K562 treated with DMSO at 1 percent for 48 hours (cell line): ENCODE results near the gene ABCA8. TPM values are rescaled to one million over a fixed set of nuclear protein-coding genes. Genes with fewer than 3 reads are reported as not detected.

Source experiments
- total RNA-seq: library from RNA; unstranded; fragments of 300-600 nt; gene quantifications from 2 replicates; pipeline ENCODE4 v1.2.3, GENCODE V29; 2022; ENCODE audit warnings: low replicate concordance; ENCODE audit errors: extremely low read depth

Gene ABCA8
- total RNA-seq: not detected in 2 replicates

GRCh38 chr17:68955181-68955841, at the start of gene ABCA8:
ABCA8 (minus strand) TSS chr17:68955392; CDS start chr17:68942034, 13,358 bp downstream.

Other genes with a start within 250 kb of the ABCA8 start
- gene ABCA9, start 105.5 kb upstream of the ABCA8 start, total RNA-seq: not detected in 2 replicates
- not detected in 2 replicates for gene ABCA6, start 186.5 kb upstream of the ABCA8 start, total RNA-seq